HEK293T (cell line): Measurements from ENCODE around the gene PARVA.

Experiments
- CTCF ChIA-PET: fragments of 350-600 bp; formaldehyde crosslinking; extraction: SDS; loops from one replicate; lab custom pipeline; 2021; ENCODE audit warnings: antibody characterized with exemption, inconsistent platforms; lab: Yijun Ruan, JAX
- POLR2A ChIA-PET: fragments of 350-600 bp; formaldehyde crosslinking; extraction: SDS; loops from one replicate; lab custom pipeline; 2020; ENCODE audit warnings: antibody characterized with exemption, inconsistent platforms; lab: Yijun Ruan, JAX
- DNase-seq: peaks from one replicate; pipeline ENCODE4 v3.0.0; 2012; ENCODE audit warnings: mixed read lengths; ENCODE audit errors: extremely low spot score
- ARNT ChIP-seq: fragments of 450-650 bp; IDR thresholded peaks from 2 replicates; pipeline ENCODE4 v1.6.1; 2017; ENCODE audit warnings: mild to moderate bottlenecking
- BHLHE40 ChIP-seq: fragments of 450-650 bp; IDR thresholded peaks from 2 replicates; pipeline ENCODE4 v1.6.1; 2016; ENCODE audit warnings: mild to moderate bottlenecking, moderate library complexity, borderline replicate concordance
- CTBP1 ChIP-seq: fragments of 450-650 bp; IDR thresholded peaks from 2 replicates; pipeline ENCODE4 v1.6.1; 2016; ENCODE audit warnings: borderline replicate concordance
- ELF4 ChIP-seq: fragments of 450-650 bp; IDR thresholded peaks from 2 replicates; pipeline ENCODE4 v1.6.1; 2017; ENCODE audit warnings: antibody characterized with exemption
- FOXA1 ChIP-seq: fragments of 450-650 bp; IDR thresholded peaks from 2 replicates; pipeline ENCODE4 v1.6.1; 2016; ENCODE audit warnings: mild to moderate bottlenecking
- FOXK2 ChIP-seq: fragments of 450-650 bp; IDR thresholded peaks from 2 replicates; pipeline ENCODE4 v1.6.1; 2016; ENCODE audit warnings: mild to moderate bottlenecking
- FOXM1 ChIP-seq: fragments of 450-650 bp; IDR thresholded peaks from 2 replicates; pipeline ENCODE4 v1.6.1; 2017; ENCODE audit warnings: mild to moderate bottlenecking, borderline replicate concordance
- HDGF ChIP-seq: fragments of 450-650 bp; IDR thresholded peaks from 2 replicates; pipeline ENCODE4 v1.6.1; 2017; ENCODE audit warnings: antibody characterized with exemption, borderline replicate concordance
- L3MBTL2 ChIP-seq: fragments of 450-650 bp; conservative IDR thresholded peaks from 2 replicates; pipeline ENCODE4 v1.6.1; 2016; ENCODE audit warnings: mild to moderate bottlenecking
- LEF1 ChIP-seq: fragments of 450-650 bp; IDR thresholded peaks from 2 replicates; pipeline ENCODE4 v1.6.1; 2017; ENCODE audit warnings: mild to moderate bottlenecking, borderline replicate concordance
- NFRKB ChIP-seq: fragments of 450-650 bp; IDR thresholded peaks from 2 replicates; pipeline ENCODE4 v1.6.1; 2016; ENCODE audit warnings: mild to moderate bottlenecking, moderate library complexity
- SP1 ChIP-seq: fragments of 450-650 bp; IDR thresholded peaks from 2 replicates; pipeline ENCODE4 v1.6.1; 2017
- SUZ12 ChIP-seq: fragments of 450-650 bp; IDR thresholded peaks from 2 replicates; pipeline ENCODE4 v1.6.1; 2016; ENCODE audit warnings: mild to moderate bottlenecking
- TARDBP ChIP-seq: fragments of 450-650 bp; IDR thresholded peaks from 2 replicates; pipeline ENCODE4 v1.6.1; 2016
- ZNF384 ChIP-seq: fragments of 450-650 bp; IDR thresholded peaks from 2 replicates; pipeline ENCODE4 v1.6.1; 2016
- TF ChIP-seq, protein P1 (sequence below): fragments of 450-650 bp; IDR thresholded peaks from 2 replicates; pipeline ENCODE4 v1.6.1; 2016

Gene PARVA

DNA sequence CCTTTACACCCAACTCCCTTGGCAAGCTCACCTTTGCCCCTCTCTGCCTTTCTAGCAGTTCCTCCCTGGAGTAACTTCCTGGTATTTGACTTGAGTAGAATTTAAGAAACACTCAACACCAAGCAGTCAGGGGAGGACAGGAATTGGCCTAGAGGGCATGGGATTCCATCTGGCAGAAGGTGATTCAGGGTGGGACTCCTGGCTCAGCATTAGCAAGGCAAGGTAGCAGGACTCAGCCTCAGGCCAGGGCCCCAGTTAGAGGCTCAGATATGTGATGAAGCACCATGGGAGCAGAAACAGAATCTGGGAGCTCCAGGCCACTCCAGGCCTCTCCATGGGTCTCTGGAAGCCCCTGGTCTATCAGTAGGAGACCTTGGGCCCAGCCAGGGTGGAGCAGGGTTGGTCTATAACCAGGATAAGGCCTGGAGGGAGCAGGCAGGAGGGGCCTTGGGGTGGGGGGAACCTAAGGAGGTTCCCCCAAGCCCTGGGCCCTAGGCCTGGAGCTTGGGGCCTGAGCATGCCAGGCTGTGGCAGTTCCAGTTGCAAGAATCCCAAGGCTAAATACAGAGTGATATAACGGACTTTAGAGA, 148.2 kb downstream of the PARVA start:
- CTCF ChIA-PET, result no interaction called here
- TF ChIP-seq FOXK2 (no peak), SP1 (no peak), BHLHE40 (no peak), FOXA1 (no peak), HDGF (no peak), L3MBTL2 (no peak), FOXM1 (no peak), LEF1 (no peak), NFRKB (no peak), ZNF384 (no peak)
- no peak for DNase-seq
- POLR2A ChIA-PET, result no interaction called here

DNA sequence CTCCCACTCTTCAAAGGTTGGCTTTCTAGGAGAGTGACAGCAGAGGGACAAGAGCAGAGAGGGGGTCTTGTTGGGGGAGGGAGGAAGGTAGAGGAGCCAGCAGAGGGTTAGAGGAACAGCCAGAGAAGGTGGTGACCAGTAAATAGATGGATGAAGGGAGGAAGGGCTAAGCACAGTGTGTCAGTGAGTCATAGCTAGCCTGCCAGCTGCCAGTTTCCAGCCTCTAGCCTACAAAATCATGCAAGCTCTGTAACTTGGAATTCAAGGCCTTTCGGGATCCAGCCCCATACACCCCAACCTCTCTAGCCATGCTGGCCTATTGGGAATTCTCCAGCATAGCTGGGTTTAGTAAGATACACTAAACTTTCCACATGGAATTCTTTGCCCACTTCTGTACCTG, 149.4 kb downstream of the PARVA start:
- no peak for TF ChIP-seq FOXA1
- no peak for TF ChIP-seq BHLHE40
- no peak for TF ChIP-seq SUZ12
- DNase-seq, result no peak
- POLR2A ChIA-PET, result no interaction called here
- CTCF ChIA-PET, result no interaction called here

- POLR2A ChIA-PET, result no interaction called here
- TF ChIP-seq FOXA1 (no peak), ZNF384 (no peak), SP1 (no peak), NFRKB (no peak), TARDBP (no peak), FOXM1 (no peak), FOXK2 (no peak), ARNT (no peak), L3MBTL2 (no peak), LEF1 (no peak), ELF4 (no peak), HDGF (no peak), SUZ12 (no peak), CTBP1 (no peak), BHLHE40 (no peak)
- TF ChIP-seq, protein P1, sequence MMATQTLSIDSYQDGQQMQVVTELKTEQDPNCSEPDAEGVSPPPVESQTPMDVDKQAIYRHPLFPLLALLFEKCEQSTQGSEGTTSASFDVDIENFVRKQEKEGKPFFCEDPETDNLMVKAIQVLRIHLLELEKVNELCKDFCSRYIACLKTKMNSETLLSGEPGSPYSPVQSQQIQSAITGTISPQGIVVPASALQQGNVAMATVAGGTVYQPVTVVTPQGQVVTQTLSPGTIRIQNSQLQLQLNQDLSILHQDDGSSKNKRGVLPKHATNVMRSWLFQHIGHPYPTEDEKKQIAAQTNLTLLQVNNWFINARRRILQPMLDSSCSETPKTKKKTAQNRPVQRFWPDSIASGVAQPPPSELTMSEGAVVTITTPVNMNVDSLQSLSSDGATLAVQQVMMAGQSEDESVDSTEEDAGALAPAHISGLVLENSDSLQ, result no peak
- CTCF ChIA-PET, result no interaction called here
- DNase-seq, result no peak
Measured at GRCh38 chr11:12528487-12528886, 151.1 kb downstream of the PARVA start.

GRCh38 chr11:12529041-12529440, 151.7 kb downstream of the PARVA start:
- POLR2A ChIA-PET, result no interaction called here
- TF ChIP-seq FOXA1, result no peak
- TF ChIP-seq, protein P1, result no peak
- TF ChIP-seq NFRKB, result no peak
- TF ChIP-seq HDGF, result no peak
- no peak for TF ChIP-seq FOXK2
- no peak for TF ChIP-seq TARDBP
- TF ChIP-seq ZNF384, result no peak
- TF ChIP-seq FOXM1, result no peak
- no peak for TF ChIP-seq CTBP1
- no peak for TF ChIP-seq BHLHE40
- TF ChIP-seq SUZ12, result no peak
- TF ChIP-seq ELF4, result no peak
- TF ChIP-seq SP1, result no peak
- CTCF ChIA-PET, result no interaction called here
- DNase-seq, result no peak

- DNase-seq, result no peak
- ChIA-PET CTCF (no interaction called here), POLR2A (no interaction called here)
- TF ChIP-seq L3MBTL2 (no peak), HDGF (no peak), SP1 (no peak), ARNT (no peak), ELF4 (no peak), FOXK2 (no peak), LEF1 (no peak), BHLHE40 (no peak), ZNF384 (no peak), FOXA1 (no peak), TARDBP (no peak), NFRKB (no peak), FOXM1 (no peak)
- TF ChIP-seq, protein P1, result no peak
Measured at GRCh38 chr11:12529793-12530192, 152.4 kb downstream of the PARVA start.

DNA sequence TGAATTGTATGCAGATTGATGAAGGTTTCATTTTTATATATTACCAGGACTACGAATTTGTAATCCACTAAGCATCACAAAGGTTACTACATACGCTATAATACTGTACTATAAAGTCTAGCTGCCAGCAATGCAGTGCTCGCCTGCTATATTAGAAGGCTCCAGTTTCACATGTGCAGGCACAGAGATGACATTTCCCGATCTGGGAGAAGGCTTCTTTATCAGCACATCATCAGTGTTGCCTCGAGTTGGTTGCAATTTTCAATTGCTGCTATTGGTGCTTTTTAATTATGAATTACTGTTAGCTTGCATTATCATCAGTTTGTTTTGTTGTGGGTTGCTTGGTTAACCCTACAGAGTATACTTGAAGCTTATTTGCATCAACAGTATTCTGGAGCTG, 153.6 kb downstream of the PARVA start:
- no peak for DNase-seq
- TF ChIP-seq CTBP1 (no peak), HDGF (no peak)
- ChIA-PET POLR2A (no interaction called here), CTCF (no interaction called here)
